Loucy (cell line): ENCODE results near the gene MYH9.

ENCODE experiments used
- CTCF ChIP-seq: fragments of 200-600 bp; sonication (generic); conservative IDR thresholded peaks from 2 replicates; pipeline ENCODE4 v1.5.1; 2014; ENCODE audit warnings: mild to moderate bottlenecking, antibody characterized with exemption, low read length
- EZH2phosphoT487 ChIP-seq: fragments of 200-600 bp; IDR thresholded peaks from 2 replicates; pipeline ENCODE4 v1.6.1; 2018; ENCODE audit warnings: antibody characterized with exemption, mild to moderate bottlenecking, moderate library complexity, borderline replicate concordance

DNA sequence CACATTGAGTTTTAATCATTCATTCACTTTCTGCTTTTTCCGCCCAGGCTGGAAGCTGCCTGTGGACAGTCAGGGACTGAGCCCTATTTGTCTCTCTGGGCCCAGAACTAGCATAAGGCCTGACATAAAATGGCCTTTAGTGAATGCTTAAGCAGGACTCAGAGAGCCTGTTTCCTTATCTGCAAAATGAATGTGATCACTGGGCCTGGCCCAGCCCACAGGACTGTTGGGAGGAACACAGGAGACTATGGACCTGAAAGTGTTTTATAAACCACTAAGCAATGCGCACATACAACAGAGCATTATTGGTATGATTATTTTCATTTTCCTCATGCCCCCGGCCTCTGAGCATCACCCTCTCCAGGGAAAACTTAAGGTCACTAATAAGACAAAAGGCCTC lies 3.9 kb upstream of the MYH9 start:
- TF ChIP-seq CTCF (no peak), EZH2phosphoT487 (no peak)
